Dedifferentiated amniotic fluid mesenchymal stem cell (primary cell): ENCODE data around the gene PER2.

Source experiments
- DNase-seq: peaks from one replicate; pipeline ENCODE4 v3.0.0-alpha.2; 2016; ENCODE audit errors: extremely low spot score

The PER2 gene

DNA sequence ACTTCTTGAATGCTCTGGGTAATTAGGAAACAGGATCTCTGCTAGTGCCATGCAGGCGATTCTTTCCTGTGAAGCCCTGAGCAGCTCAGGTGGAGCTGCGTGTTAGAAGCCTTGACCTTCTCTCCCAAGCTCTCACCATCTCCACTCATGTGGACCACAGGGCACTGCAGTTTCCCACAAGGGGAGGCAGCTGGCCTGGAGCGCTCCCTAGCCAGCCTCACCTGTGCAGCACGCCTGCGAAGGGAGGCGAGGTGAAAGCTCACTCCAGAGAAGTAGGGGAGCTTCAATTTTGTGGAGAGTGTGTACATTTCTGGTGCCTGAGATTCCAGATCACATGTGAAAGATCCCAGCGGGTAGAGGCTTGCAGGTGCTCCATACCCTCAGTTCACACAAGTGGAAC lies 37.5 kb downstream of the PER2 start:
- DNase-seq = no peak

- DNase-seq = no peak
Observed at GRCh38 chr2:238247841-238248453, 40.5 kb downstream of the PER2 start.

GRCh38 chr2:238247002-238247822 lies 41.2 kb downstream of the PER2 start:
- DNase-seq = no peak

DNA sequence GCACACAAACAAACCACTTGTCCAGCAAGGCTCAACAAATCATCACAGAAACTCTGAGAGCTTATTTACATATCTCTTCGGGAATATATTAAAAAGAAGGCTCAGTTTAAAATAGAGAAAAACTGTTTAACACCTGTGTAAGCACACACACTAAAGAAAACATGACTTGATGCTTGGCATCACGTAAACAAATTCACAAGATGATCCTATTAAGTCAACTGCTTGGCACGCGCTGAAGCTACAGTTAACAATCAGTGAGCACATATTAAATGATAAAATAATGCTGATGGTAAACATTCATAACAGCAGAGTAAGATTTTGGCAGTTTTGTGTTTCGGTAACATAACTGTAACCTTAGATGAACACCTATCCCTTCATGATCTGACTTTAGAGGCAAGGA lies 44.3 kb downstream of the PER2 start:
- no peak for DNase-seq

GRCh38 chr2:238243496-238244076 lies 44.8 kb downstream of the PER2 start:
- DNase-seq = no peak

GRCh38 chr2:238242731-238243495 lies 45.5 kb downstream of the PER2 start:
- no peak for DNase-seq

DNA sequence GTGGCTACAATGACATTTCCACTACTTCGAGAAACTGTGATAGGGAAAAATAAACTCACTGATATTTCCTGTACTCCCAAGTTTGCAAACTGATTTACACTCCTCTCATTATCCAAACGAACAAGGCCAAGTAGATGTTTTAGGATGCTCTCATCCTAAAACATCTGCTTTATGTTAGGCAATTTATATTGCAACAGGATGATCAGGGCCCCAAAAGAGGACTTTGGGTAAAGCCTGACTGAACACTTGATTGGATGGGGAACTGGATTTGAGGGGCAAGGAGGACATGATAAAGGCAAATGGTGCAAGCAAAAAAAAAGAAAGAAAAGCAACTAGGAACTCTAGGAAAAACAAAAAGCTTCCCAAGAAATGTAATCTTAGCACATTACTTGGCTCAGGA lies 46.4 kb downstream of the PER2 start:
- DNase-seq = no peak

DNA sequence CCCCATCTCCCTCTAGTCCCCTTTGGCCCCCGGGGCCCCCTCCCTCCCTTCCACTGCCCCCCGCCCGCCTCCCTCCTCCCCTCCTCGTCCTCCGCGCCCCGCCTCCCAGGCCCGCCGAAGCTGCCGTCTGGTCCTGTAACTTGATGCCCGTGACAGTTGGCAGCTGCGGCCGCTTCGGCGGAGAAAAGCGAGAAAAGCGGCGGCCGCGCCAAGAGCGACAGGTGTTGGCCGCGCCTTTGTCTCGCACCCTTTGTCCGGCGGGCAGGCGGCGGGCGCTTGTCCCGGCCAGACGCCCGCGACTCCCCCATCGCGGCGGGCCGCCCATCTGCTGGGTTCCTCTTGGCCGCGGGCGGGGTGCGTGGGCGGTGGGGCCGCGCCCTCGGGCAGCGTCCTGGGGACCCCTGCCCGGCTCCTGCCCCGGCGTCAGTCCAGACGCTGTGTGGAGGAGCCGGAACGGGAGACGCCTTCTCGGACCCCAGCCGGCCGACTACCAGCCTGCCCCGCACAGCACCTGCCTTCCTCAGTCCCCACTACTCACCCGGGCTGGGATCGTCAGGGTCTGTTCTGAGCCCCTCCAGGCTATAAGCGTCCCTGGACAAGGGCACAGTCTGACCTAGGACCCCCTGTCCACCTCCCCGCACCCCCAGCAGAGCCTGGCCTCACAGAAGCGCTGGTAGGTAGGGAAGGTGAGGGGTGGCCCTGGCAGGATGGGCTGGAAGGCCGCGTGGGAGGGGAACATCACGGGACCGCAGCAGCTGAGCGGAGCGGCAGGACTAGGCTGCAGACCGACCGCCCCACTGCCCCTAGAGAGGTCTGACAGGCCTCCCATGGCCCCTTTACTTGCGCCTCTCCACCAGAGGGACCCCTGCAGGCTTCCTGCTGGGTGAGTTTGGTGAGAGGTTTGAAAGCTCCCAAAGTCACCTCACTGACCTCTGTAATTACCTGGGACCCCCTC lies 47.4 kb downstream of the PER2 start:
- DNase-seq = no peak

GRCh38 chr2:238239863-238240756 lies 48.3 kb downstream of the PER2 start, which contains the start of gene HES6:
Gene HES6, minus strand, starts transcription at chr2:238240038. Its CDS starts 133 bp downstream, at chr2:238239905.
- DNase-seq = peak; percentile 74

DNA sequence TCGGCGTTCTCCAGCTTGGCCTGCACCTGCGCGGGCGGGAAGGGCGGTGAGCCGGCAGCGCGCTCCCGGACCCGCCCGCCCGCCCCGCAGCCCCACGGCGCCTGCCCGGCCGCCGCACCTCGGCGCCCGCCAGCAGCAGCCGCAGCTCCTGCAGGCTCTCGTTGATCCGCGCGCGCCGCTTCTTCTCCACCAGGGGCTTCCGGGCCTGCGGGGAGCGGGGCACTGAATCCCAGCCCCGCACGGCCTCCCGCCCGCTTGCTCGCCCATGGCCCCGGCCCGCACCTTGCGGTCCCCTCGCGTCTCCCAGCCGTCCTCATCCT lies 48.9 kb downstream of the PER2 start:
- DNase-seq = no peak

DNA sequence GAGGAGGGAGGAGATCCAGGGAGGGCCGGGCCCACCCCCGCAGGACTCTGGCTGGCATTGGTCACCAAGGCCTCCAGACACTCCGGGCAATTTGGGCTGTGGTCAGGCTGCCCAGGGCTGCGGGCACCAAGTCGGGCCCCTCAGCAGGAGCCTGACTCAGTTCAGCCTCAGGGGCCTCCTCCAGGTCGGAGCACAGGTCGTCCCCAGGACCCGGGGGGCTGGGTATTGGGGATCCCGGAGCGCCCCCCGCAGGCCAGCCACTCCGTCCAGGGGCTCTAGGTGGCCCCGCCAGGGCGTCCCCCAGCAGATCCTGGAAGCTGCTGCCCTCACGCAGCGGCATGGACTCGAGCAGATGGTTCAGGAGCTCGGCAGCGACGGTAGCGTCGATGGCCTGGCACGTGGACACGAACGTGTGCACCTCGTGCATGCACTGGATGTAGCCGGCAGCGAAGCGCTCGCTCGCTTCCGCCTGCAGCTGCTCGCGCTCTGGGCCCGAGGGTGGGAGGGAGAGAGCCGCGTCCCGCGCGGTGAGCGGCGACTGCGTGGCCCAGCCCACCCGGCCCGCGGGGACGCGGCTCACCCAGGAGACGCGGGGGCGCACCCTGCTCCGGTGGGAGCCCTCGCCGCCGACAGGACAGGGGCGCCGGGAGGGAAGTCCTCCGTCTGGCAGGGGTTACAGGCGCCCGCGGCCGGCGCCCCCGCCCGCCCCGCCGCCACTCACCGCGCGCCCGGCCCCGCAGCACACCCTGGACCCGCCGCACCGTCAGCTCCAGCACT lies 49.5 kb downstream of the PER2 start:
- DNase-seq = no peak

DNA sequence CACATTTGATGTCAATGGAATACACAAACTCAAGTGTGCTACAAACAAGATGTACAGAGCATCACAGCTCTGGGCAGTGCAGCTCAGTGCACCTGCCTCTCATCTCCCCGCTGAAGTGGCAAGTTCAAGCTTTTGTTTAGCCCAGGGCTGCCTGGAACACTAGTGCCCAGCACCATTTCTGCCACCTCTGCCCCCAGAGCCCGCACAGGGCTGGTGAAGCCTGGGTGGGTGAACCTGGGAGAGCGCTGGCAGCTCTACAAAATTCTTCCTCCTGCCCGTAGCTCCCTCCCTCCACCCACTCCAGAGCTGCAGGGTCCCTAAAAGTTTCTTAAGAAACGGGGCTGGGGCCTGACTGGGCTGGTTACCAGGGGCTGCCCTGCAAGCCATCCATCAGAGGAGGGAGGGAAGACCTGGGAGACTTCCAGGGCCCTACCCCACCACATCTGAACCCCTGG lies 50.1 kb downstream of the PER2 start:
- DNase-seq = no peak

DNA sequence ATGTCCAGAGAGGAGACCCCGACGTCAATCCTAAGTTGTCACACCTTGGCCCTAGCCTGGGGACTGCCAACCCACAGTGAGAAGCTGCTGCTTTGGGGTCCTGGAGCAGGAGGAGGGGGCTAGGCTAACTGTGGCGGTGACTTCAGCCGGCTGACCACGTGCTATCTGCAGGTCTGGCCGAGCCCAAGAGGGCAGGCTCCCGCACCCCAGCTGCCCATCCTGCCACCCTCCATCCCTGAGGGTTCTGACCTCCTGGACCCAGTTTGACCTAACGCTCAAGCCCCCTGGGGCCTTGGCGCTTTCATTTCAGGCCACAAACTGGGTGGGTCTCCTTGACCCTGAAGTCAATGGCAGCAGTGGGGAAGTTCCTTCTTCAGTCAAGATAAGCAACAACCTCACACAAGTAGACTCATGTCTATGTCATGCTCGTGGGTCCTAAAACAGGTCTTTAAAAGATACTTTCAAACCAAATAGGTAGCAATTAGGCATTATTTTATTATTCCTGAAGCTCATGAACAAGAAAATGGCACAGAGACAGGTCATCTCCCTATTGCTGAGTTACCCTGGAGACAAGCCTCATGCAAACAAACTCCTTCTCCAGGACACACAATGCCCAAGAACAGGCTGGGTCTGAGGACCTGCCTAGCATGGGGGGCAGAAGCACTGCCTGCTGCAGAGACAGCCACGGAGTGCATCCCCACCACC lies 50.8 kb downstream of the PER2 start:
- DNase-seq = no peak

- no peak for DNase-seq
Observed at GRCh38 chr2:238236571-238236970, 51.8 kb downstream of the PER2 start.

DNA sequence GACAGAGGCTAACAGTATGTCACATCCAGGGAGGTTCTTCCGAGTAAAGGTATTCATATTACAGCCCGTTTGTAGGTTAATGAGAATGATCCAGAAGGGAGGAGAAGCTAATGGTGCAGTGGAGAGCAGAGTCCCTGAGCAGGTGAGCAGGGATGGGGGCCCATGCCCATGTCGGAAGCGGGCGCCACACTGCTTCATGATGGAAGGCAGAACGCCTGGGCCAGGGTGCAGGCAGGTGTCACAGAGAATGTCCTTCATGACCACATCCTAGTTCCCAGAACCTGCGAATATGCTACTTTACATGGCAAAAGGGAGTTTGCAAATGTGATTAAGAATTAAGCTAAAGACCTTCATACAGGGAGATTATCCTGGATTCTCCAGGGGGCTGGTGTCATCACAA lies 52.6 kb downstream of the PER2 start:
- DNase-seq = no peak

DNA sequence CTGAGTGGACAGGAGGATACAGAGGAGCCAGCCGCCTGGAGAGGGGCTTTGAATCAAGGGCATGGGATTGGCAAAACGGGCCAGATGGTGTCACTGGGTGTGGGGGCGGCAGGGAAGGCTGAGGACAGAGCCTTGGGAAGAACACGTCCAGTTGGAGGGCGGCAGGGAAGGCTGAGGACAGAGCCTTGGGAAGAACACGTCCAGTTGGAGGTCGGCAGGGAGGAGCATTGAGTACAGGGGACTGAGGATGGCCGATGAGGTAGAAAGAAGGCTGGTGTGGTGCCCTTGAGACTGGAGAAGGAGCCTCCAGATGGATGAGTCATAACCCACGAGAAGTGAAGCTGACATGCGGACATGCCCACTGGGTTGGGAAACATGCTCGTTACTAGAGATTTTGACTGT lies 53.1 kb downstream of the PER2 start:
- no peak for DNase-seq

DNA sequence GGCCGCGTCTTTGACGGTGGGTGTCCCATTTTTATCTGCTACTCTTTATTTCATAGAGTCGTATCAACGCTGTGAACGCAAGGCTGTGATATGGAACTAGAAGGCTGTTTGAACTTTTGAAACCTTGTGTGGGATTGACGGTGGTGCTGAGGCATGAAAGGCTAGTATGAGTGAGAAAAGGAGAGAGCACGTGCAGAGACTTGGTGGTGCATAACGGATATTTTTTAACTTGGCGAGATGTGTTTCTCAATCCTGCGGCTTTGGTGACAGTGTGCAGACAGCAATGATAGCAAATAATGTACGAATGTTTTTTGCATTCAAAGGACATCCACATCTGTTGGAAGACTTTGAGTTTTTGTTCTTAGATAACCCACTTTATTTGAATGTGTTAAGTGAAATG lies 54.8 kb downstream of the PER2 start:
- no peak for DNase-seq

DNA sequence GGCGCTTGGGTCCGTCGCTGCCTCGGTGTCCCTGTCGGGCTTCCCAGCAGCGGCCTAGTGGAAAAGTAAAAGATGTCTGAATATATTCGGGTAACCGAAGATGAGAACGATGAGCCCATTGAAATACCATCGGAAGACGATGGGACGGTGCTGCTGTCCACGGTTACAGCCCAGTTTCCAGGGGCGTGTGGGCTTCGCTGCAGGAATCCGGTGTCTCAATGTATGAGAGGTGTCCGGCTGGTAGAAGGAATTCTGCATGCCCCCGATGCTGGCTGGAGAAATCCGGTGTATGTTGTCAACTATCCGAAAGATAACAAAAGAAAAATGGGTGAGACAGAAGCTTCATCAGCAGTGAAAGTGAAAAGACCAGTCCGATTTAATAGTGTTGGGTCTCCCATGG lies 56.6 kb downstream of the PER2 start:
- no peak for DNase-seq
